Progenitor cell of endocrine pancreas (in vitro differentiated cells): ENCODE results near the gene ELOVL2. TPM values are rescaled to one million over a fixed set of nuclear protein-coding genes. Genes with fewer than 3 reads are reported as not detected.

Source experiments
- DNase-seq: peaks from one replicate; pipeline ENCODE4 v3.0.0; 2021; ENCODE audit warnings: low spot score; ENCODE audit not compliant: unreplicated experiment
- H3K27ac Mint-ChIP-seq: 2 replicates; pipeline ENCODE4 v1.8.0; 2021; ENCODE audit warnings: mild to moderate bottlenecking, moderate library complexity, mixed read lengths
- H3K27me3 Mint-ChIP-seq: 2 replicates; pipeline ENCODE4 v1.8.0; 2021; ENCODE audit warnings: mixed read lengths
- H3K36me3 Mint-ChIP-seq: 2 replicates; pipeline ENCODE4 v1.8.0; 2022; ENCODE audit warnings: mixed read lengths; ENCODE audit not compliant: insufficient read depth
- H3K4me1 Mint-ChIP-seq: 2 replicates; pipeline ENCODE4 v1.8.0; 2021; ENCODE audit warnings: low read depth, mixed read lengths
- H3K4me3 Mint-ChIP-seq: 2 replicates; pipeline ENCODE4 v1.8.0; 2021; ENCODE audit warnings: low read depth, mild to moderate bottlenecking, moderate library complexity, mixed read lengths
- H3K9me3 Mint-ChIP-seq: 2 replicates; pipeline ENCODE4 v1.8.0; 2021; ENCODE audit warnings: low read depth, mixed read lengths
- CTCF ChIP-seq: fragments of 200-600 bp; sonication (generic); IDR thresholded peaks from one replicate; pipeline ENCODE4 v1.5.0; 2021; ENCODE audit warnings: antibody characterized with exemption, mild to moderate bottlenecking; ENCODE audit not compliant: unreplicated experiment
- total RNA-seq: library from RNA; stranded (reverse); gene quantifications from 2 replicates; pipeline ENCODE4 v1.2.1, GENCODE V29; 2021

Gene ELOVL2
- total RNA-seq, 1 donor from 2014 or later: 5.6 TPM

GRCh38 chr6:11044712-11045167 lies 635 bp upstream of the ELOVL2 start:
- no peaks in the 10 kb centered on the region for H3K36me3 Mint-ChIP-seq
- TF ChIP-seq CTCF: no peak
- H3K4me1 Mint-ChIP-seq: peaks cover under 1% of the 10 kb centered on the region
- DNase-seq: no peak
- no peak overlapping the region for H3K27ac Mint-ChIP-seq
- H3K9me3 Mint-ChIP-seq: no peaks in the 10 kb centered on the region
- peak overlapping the region; percentile 76 for H3K4me3 Mint-ChIP-seq
- peaks cover 61% of the 10 kb centered on the region for H3K27me3 Mint-ChIP-seq

GRCh38 chr6:11043378-11043960 lies 636 bp downstream of the ELOVL2 start:
- Mint-ChIP-seq H3K36me3 (no peaks in the 10 kb centered on the region), H3K9me3 (no peaks in the 10 kb centered on the region), H3K4me3 (peak overlapping the region; percentile 74), H3K4me1 (peaks cover 8% of the 10 kb centered on the region), H3K27me3 (peaks cover 67% of the 10 kb centered on the region), H3K27ac (peak overlapping the region; percentile 9)
- DNase-seq: no peak
- TF ChIP-seq CTCF: no peak

- DNase-seq: no peak
- TF ChIP-seq CTCF: no peak
- H3K9me3 Mint-ChIP-seq: no peaks in the 10 kb centered on the region
- H3K4me3 Mint-ChIP-seq: peak overlapping the region; percentile 74
- peaks cover 64% of the 10 kb centered on the region for H3K27me3 Mint-ChIP-seq
- peak overlapping the region; percentile 18 for H3K27ac Mint-ChIP-seq
- H3K4me1 Mint-ChIP-seq: peaks cover 8% of the 10 kb centered on the region
- no peaks in the 10 kb centered on the region for H3K36me3 Mint-ChIP-seq
Observed at GRCh38 chr6:11042750-11043377, 1.2 kb downstream of the ELOVL2 start.

- H3K27me3 Mint-ChIP-seq: peaks cover 62% of the 10 kb centered on the region
- no peak overlapping the region for H3K4me3 Mint-ChIP-seq
- peaks cover 8% of the 10 kb centered on the region for H3K4me1 Mint-ChIP-seq
- no peaks in the 10 kb centered on the region for H3K36me3 Mint-ChIP-seq
- H3K9me3 Mint-ChIP-seq: no peaks in the 10 kb centered on the region
- no peak for DNase-seq
- no peak for TF ChIP-seq CTCF
- no peak overlapping the region for H3K27ac Mint-ChIP-seq
Observed at GRCh38 chr6:11042025-11042749, 1.9 kb downstream of the ELOVL2 start.

- peaks cover 13% of the 10 kb centered on the region for H3K4me1 Mint-ChIP-seq
- no peak overlapping the region for H3K4me3 Mint-ChIP-seq
- no peaks in the 10 kb centered on the region for H3K9me3 Mint-ChIP-seq
- H3K27ac Mint-ChIP-seq: no peak overlapping the region
- H3K36me3 Mint-ChIP-seq: no peaks in the 10 kb centered on the region
- DNase-seq: no peak
- H3K27me3 Mint-ChIP-seq: peaks cover 51% of the 10 kb centered on the region
- TF ChIP-seq CTCF: no peak
Observed at GRCh38 chr6:11040134-11040533, 4.0 kb downstream of the ELOVL2 start.
